Keratinocyte (primary cell): ENCODE measurements around the gene PCGF1.

Experiments
- EZH2 ChIP-seq: IDR thresholded peaks from one replicate; pipeline ENCODE4 v1.6.1; 2012; ENCODE audit warnings: inconsistent platforms, mild to moderate bottlenecking, low read length, moderate library complexity
- TF ChIP-seq, protein P1 (sequence below), 3 experiments: IDR thresholded peaks in 1 of 3; conservative IDR thresholded peaks in 1 of 3; optimal IDR thresholded peaks in 1 of 3; 2 replicates in 2 of 3; 3 replicates in 1 of 3; pipeline versions ENCODE3 to v1.5.1; 2011; ENCODE audit warnings: low read length in 3 of 3, mild to moderate bottlenecking in 3 of 3, moderate library complexity in 2 of 3, control low read depth in 1 of 3, inconsistent platforms in 1 of 3; ENCODE audit not compliant: insufficient read depth in 2 of 3; ENCODE audit errors: extremely low read depth in 1 of 3

DNA sequence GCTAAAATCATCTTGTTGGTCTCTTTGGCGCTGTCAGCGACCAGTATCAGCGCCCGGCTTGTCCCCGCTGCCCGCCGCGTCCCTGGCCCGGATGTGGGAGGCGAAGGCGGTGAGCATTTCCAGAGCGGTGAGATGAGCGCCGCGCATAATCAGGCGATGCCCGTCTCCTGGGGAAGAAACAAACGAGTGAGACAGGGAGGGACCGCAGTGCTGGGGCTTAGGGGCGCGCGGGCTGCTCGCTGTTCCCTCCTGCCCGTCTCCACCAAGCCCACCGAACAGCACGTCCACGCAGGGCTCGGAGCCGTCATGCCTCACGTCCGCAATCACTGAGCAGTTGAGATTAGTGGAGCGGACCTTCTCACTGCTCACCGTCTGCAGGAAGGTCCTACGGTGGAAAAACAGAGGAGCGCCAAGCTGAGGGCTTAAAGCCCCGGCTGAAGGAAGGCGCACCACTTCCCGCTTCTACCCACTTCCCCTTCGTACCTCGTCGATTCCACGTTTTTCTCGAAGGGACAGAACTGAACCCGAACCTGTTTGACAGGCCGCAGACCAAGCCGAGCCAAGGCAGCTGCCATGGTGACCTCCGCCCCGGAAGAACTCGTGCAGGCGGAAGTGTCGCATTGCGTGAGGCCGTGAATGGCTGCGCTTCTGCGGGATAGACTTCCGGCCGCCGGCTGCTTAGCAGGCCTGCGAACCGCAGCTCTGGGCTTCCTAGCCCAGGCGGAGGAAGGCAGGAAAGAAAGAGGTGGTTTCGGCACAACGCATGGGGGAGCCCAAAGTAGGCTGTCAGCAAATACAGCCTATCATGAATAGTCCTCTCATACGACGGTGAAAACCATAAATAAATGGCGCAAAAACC, 35.2 kb downstream of the PCGF1 start, which contains the start of gene MRPL53:
- TF ChIP-seq, protein P1, sequence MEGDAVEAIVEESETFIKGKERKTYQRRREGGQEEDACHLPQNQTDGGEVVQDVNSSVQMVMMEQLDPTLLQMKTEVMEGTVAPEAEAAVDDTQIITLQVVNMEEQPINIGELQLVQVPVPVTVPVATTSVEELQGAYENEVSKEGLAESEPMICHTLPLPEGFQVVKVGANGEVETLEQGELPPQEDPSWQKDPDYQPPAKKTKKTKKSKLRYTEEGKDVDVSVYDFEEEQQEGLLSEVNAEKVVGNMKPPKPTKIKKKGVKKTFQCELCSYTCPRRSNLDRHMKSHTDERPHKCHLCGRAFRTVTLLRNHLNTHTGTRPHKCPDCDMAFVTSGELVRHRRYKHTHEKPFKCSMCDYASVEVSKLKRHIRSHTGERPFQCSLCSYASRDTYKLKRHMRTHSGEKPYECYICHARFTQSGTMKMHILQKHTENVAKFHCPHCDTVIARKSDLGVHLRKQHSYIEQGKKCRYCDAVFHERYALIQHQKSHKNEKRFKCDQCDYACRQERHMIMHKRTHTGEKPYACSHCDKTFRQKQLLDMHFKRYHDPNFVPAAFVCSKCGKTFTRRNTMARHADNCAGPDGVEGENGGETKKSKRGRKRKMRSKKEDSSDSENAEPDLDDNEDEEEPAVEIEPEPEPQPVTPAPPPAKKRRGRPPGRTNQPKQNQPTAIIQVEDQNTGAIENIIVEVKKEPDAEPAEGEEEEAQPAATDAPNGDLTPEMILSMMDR (optimal IDR thresholded peaks at IDR 0.05 in 1 of 3, IDR thresholded peaks at IDR 0.05 in 1 of 3, conservative IDR thresholded peaks at IDR 0.05 in 1 of 3; ENCODE audit: extremely low read depth in 1 of 3, insufficient read depth in 2 of 3, low read length in 3 of 3), result no peak
- TF ChIP-seq EZH2, result no peak
